ENCODE measurements around the gene TUBA8. TPM values are rescaled to one million over a fixed set of nuclear protein-coding genes. Genes with fewer than 3 reads are reported as not detected.
"Not testable (repeated sequence)": the region's sequence is repeated elsewhere in the genome, so short reads cannot be mapped to it uniquely, and the experiment has no call there.

The TUBA8 gene
- polyA plus RNA-seq, 12 donors, result 9.2 to 24.4 (median 18.5) TPM; not detected in 1

DNA sequence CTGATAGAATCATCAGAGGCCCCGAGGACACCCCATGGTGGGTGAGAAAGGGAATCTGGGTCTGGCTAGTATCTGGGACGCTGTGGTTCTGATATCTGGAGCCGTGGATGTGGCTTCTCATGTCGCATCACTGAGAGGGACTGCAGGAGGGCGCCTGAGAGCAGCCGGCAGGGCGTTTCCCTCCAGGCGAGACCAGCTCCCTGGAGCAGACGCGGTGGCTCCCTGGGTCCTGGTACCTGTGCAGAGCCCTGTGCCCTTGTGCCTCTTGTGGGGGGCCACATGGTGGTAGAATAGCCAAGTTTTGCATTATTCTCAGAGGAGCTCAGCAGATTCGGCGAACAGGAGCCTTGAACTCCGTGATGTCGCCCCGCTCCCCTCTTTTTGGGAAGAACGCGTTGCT lies 59.7 kb downstream of the TUBA8 start:
- DNase-seq, result not testable (repeated sequence)

DNA sequence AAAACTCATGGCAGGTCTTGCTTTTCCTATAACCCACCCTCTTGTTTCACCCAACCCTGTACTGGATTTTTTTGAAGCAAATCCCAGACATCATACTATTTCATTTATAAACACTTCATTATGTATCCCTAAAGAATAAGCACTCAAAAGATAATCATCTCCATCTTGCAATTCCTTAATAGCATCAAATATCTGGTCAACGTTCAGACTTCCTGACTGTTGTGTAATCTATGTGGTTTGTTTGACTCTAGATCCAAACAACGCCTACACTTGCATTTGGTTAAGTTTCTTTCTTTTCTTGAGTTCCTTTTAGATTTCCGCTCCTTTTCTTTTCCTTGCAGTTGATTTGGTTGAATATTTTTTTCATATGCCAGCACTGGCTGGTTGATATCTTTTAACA lies 61.6 kb downstream of the TUBA8 start:
- DNase-seq, result not testable (repeated sequence)

DNA sequence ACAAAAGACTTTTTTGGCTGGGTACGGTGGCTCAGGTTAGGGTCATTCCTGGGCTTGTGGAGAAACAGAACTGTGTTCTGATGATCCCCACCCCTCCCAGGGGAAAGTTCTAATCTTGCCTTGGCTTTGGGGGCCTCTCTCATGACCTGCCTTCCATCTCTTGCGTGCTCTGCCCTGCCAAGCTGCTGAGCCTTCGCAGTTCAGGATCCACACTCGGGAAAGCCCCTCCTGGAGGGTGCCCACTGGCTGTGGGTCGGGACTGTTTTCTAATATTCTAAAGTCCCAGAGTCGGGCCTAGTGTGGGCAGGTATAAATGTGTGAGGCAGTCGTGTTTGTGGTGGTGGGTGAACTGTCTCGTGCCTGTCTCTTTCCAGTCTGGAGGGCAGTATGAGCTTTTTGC lies 62.2 kb downstream of the TUBA8 start:
- DNase-seq, result not testable (repeated sequence)

DNA sequence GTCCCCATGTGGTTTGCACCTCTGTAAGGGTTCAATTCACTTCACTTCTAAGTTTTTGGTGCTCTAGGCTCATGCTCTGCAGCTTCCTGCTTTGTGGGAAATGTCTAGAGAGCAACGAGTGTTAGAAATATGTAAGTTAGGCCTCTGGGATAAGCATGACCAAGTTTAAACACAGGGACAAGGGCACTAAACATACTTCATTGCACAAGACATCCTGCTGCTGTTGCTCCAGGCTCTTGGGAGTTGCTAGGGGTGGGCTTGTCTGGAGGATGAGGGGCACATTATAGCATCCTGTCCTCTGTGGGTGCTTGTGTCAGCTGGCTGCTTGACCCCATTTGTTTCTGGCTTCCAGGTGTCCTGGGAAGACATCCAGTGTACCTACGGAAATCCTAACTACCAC lies 62.8 kb downstream of the TUBA8 start:
- DNase-seq, result not testable (repeated sequence)

Other genes starting within 250 kb of the TUBA8 start
- gene MICAL3, start 86.2 kb upstream of the TUBA8 start, polyA plus RNA-seq (ENCODE audit: insufficient read length in 12 of 12), result 10 to 100 TPM in 11 of 12 donors, not detected in 1; 25.7 to 58.7 (median 41.3) TPM
- gene PEX26, start 32.8 kb upstream of the TUBA8 start, polyA plus RNA-seq (ENCODE audit: insufficient read length in 12 of 12), result 10 to 100 TPM in 11 of 12 donors, not detected in 1; 11.8 to 19.6 (median 16.1) TPM
- 10 to 100 TPM in 9 of 12 donors, 1 to 10 TPM in 2, not detected in 1; 6.7 to 18.6 (median 13.5) TPM for gene USP18, start 39.4 kb downstream of the TUBA8 start, polyA plus RNA-seq (ENCODE audit: insufficient read length in 12 of 12)